Fibroblast of peridontal ligament (primary cell): ENCODE measurements around the gene NOS1.

Experiments used
- DNase-seq: peaks from one replicate; pipeline ENCODE4 v3.0.0-alpha.2; 2010; ENCODE audit errors: extremely low read depth

NOS1 gene

GRCh38 chr12:117363953-117364486 lies 2.6 kb upstream of the NOS1 start:
- DNase-seq = no peak

- no peak for DNase-seq
These were observed 1.7 kb upstream of the NOS1 start for GRCh38 chr12:117363056-117363662.

- no peak for DNase-seq
These were observed 965 bp upstream of the NOS1 start for GRCh38 chr12:117362391-117362790.

- no peak for DNase-seq
These were observed 479 bp upstream of the NOS1 start for GRCh38 chr12:117361905-117362304.

GRCh38 chr12:117360551-117361346 lies 677 bp downstream of the NOS1 start:
- DNase-seq = no peak

- no peak for DNase-seq
These were observed 1.2 kb downstream of the NOS1 start for GRCh38 chr12:117360222-117360550.

GRCh38 chr12:117359029-117359845 lies 2.2 kb downstream of the NOS1 start:
- no peak for DNase-seq

- no peak for DNase-seq
These were observed 5.4 kb downstream of the NOS1 start for GRCh38 chr12:117356048-117356447.

GRCh38 chr12:117352883-117353282 lies 8.5 kb downstream of the NOS1 start:
- no peak for DNase-seq

- no peak for DNase-seq
These were observed 9.2 kb downstream of the NOS1 start for GRCh38 chr12:117352206-117352605.

- no peak for DNase-seq
These were observed 11.3 kb downstream of the NOS1 start for GRCh38 chr12:117350140-117350539.

GRCh38 chr12:117347588-117347987 lies 13.8 kb downstream of the NOS1 start:
- DNase-seq = no peak

- DNase-seq = no peak
These were observed 16.7 kb downstream of the NOS1 start for GRCh38 chr12:117344716-117345115.

GRCh38 chr12:117343849-117344248 lies 17.6 kb downstream of the NOS1 start:
- DNase-seq = no peak

- no peak for DNase-seq
These were observed 18.1 kb downstream of the NOS1 start for GRCh38 chr12:117343296-117343695.

GRCh38 chr12:117342682-117343081 lies 18.7 kb downstream of the NOS1 start:
- no peak for DNase-seq

GRCh38 chr12:117342247-117342646 lies 19.2 kb downstream of the NOS1 start:
- no peak for DNase-seq

- no peak for DNase-seq
These were observed 22.3 kb downstream of the NOS1 start for GRCh38 chr12:117339104-117339503.

- no peak for DNase-seq
These were observed 26.4 kb downstream of the NOS1 start for GRCh38 chr12:117334855-117335587.

GRCh38 chr12:117334051-117334450 lies 27.4 kb downstream of the NOS1 start:
- no peak for DNase-seq

- no peak for DNase-seq
These were observed 28.0 kb downstream of the NOS1 start for GRCh38 chr12:117333331-117333881.

- DNase-seq = no peak
These were observed 29.7 kb downstream of the NOS1 start for GRCh38 chr12:117331691-117332090.
